GM18909 (cell line): ENCODE results near the gene CACUL1.

Experiments
- ATAC-seq: cut with Tn5 transposase; IDR thresholded peaks from one replicate; pipeline ENCODE4 v1.9.1; 2021; ENCODE audit warnings: mild to moderate bottlenecking; ENCODE audit not compliant: unreplicated experiment, poor library complexity

The CACUL1 gene

GRCh38 chr10:118737603-118738302 is 17.0 kb downstream of the CACUL1 start:
- no peak for ATAC-seq

- ATAC-seq: no peak
These were observed 19.5 kb downstream of the CACUL1 start for GRCh38 chr10:118735294-118735693.

GRCh38 chr10:118734475-118734874 is 20.3 kb downstream of the CACUL1 start:
- ATAC-seq: no peak

DNA sequence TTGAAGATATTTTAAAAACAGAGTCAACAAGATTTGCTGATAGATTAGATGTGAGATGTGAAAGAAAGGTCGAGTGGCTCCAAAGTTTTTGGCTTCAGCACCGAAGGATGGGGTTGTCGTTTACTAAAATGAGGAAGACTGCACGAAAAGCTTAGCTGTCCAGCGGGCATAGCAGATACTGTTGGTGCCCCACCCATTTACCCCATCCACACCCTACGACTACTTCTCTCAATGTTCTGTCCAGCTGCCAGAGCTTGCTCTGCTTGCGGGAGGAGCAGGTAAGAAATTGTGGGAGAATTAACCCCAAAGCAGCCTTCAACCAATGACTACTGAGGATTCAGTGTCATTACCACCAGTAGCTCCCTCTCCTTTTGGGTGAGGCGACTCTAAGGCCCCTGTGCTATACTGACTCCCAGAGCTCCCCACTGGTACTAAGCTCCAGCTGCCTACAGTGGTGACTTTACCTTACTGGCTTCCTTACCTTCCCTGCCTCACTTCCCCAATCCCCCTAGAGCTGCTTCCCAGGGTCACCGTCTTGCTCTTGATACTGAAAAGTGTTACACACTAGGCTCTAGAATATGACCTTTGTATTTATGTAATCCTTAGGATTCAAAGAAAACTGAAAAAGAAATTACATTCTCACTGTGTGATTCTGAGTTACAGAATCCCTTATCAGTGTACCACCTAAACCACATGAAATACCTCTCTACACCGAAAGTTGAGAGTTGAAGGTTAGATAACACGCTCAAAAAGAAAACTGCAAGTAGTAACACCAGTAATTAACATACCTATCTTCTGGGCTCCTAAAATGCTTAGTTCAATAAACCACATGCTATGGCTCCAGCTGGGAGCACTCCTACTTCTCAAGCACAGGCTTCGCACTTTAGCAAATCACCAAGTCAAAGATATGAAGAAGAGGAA is 22.3 kb downstream of the CACUL1 start:
- ATAC-seq: peak; percentile 58

DNA sequence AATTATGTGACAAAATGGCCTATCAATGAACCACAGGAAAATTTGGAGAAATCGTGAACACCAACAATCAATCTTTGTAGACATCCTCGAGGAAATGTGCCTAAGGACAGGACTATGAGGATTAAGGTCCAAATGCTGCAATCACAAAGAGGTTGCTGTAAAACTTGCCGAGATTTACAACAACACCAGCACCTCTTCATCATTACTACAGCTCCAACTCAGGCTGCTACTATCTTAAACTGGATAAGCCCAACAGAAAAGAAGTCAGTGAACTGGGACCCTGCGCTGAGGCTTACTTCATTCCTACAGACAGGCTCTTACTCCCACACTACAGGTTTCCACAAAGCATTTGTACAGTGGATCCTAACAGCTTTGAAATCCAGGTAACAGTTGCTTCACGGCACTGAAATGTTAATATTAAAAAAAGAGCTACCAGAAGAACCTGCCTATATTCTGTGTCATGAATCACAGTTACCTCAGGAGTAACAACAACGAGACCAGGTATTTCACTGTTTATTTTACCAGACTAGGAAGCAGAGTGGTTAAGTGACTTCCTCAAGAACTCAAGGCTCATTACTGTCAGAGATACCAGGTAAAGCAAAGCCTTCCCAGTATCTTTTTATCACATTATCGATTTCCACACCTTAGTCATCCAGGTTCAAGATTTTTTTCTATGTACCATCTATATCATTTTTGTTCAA is 23.9 kb downstream of the CACUL1 start:
- ATAC-seq: no peak

DNA sequence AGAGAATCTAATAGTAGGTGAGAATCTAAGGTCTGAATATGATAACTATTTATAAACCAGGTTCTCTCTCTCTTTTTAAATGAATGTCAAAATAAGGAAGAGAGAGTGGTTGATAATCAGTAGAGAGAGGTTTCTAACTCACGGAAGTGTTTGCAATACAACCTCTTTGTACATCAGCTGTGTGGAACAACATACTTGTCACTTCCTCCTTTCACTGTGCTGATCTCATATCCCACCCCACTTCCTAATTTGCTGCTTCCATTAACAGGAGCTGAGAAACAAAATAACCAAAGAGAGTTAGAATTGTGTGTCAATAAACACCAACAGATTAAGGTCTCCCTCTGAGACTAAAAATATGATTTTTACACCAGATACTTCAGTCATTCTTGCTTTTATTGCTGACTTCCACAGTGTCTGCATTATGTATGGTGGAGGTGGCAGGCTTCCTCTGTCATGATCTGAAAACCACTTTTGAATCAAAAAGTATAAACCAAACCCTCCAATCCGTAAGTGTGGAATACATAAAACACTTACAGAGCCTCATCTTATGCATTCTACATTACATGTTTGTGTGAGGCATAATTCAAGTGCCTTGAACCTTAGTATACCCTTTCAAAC is 25.0 kb downstream of the CACUL1 start:
- ATAC-seq: peak; percentile 88

GRCh38 chr10:118729200-118729599 is 25.6 kb downstream of the CACUL1 start:
- ATAC-seq: peak; percentile 3

GRCh38 chr10:118725886-118726500 is 28.8 kb downstream of the CACUL1 start:
- ATAC-seq: no peak

DNA sequence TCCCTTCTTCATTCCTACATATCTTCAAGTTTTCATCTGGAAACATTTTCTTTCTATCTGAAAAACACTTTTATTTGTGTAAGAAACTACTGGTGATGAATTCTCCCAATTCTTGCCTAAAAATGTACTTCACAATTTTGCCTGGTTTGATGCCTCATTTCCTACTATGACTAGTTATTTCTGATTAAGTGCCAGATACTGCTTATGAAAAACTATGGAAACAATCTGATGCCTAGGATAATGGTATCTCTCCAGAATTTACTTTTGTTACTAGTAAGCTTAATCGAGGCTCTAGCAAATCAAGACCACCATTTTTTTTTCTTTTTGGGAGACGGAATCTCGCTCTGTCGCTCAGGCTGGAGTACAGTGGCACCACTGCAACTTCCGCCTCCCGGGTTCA is 31.3 kb downstream of the CACUL1 start:
- no peak for ATAC-seq

DNA sequence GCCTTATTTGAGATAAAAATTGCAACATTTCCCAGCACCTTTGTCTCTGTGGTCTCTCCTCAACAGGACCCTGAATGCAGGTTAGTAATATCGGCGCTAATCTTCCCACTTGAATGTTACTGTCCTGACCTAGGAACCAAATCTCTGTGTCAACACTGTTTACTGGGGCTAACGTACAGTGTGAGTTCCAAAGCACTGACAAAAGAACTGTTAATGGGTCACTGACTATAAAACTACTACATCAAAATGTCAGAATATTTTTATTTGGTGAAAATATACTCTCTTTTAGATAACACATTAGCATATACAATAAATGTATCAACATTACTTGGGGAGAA is 33.3 kb downstream of the CACUL1 start:
- no peak for ATAC-seq

GRCh38 chr10:118720685-118721538 is 33.9 kb downstream of the CACUL1 start:
- no peak for ATAC-seq

DNA sequence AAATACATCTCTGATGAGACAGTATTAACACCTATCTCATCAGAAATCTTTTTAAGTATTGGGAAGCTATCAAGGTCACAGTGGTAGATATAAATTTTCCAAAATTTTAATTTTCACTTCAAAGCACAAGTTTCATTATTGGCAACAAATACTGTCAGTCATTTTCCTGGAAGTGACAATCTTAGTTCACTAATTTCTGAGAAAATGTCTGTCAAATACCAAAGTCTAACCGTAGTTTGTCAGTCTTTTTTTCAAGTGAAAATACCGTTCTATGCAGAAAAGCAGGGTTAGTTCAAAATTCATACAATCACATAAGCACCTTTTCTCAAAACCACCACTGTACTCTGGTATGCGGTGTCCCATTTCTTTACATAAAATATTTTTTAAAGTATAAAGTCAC is 40.4 kb downstream of the CACUL1 start:
- ATAC-seq: no peak

DNA sequence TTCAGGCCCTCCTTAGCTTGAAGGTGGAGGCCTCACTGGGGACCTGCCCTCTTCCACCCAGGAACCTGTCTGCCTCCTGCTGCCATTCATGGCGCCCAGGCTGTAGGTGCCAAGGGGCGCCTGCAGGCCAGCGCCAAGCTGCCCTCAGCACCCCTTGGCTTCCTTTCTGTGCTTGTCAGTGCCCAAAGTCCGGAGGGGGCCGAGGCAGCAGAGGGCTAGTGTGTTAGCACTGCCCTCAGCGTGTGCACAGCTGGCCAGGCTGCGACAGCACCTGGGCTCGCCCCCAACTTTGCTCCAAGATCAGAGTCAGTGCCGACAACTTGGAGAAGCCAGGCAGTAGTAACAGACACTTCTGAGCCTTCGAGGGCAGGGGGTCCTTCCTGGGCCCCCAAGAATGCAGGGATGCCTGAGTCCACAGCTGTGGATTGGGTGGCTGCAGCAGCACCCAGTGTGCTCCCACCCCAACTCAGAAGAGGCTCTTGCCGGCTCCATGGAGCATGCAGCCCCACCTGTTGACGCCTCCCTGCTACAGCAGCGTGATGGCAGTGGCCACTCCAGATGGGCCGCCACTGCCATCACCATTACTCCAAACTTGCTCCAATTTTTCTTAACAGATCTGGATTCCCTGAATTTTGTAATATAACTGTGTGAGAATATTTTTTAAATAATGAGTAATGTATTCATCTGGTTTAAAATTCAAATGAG is 41.7 kb downstream of the CACUL1 start:
- no peak for ATAC-seq

DNA sequence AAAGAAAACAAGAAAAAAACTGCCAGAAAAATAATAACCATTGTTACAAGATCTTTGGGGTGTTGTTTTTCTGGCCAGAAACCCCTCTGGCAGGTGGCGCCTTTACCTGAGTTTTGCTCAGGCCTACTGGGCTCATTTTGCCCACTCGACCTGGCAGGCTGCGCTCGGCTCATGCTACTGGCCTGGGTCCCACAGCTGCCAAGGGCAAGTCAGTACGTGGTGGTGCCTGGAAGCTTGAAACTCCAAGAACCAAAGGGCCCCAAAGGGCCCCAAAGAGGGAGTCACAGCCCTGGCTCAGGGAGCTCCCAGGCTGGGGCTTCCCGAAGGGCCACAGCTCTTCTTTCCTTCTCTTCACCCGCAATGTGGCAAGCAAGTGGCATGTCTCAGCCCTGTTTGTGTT is 42.7 kb downstream of the CACUL1 start:
- no peak for ATAC-seq

DNA sequence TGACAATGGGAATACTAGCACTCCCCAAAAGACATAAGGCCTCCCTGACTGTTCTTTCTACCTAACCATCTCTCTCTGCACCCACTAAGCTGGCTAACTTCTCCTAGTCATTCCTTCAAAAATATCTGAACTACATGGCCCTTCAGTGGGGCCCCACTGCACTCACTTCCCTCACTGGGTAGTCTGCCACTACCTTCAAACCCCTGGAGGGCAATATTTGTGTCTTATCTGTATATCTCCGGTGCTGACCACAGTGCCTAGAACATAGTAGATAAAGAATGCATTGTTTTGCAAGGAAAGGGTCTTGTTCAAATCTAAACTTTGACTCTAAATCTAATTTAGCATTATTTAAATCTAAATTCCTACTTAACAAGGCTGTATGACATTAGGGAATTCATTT is 44.3 kb downstream of the CACUL1 start:
- ATAC-seq: no peak

DNA sequence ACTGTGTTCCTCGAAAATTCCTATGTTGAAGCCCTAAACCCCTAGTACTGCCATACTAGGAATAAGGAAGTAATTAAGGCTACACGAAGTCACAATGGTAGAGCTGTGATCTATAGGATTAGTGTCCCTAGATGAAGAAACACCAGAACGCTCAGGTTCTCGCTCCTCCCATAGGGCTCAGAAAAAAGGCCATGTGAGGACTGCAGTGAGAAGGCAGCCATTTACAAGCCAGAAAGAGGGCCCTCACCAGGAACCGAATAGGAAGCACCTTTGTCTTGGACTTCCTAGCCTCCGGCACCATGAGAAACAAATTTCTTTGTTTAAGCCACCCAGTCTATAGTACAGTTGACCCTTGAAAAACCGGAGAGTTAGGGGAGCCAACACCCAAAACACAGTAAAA is 46.2 kb downstream of the CACUL1 start:
- ATAC-seq: no peak

GRCh38 chr10:118704711-118705110 is 50.1 kb downstream of the CACUL1 start:
- ATAC-seq: no peak

- ATAC-seq: peak; percentile 45
These were observed 53.0 kb downstream of the CACUL1 start for GRCh38 chr10:118701529-118702323.
